HG02981 (cell line): Measurements from ENCODE around the gene OXLD1.
"Not testable (repeated sequence)": the region's sequence is repeated elsewhere in the genome, so short reads cannot be mapped to it uniquely, and the experiment has no call there.

Experiments used
- ATAC-seq: cut with Tn5 transposase; IDR thresholded peaks from one replicate; pipeline ENCODE4 v1.9.1; 2021; ENCODE audit warnings: mild to moderate bottlenecking, moderate library complexity; ENCODE audit not compliant: unreplicated experiment

The OXLD1 gene

DNA sequence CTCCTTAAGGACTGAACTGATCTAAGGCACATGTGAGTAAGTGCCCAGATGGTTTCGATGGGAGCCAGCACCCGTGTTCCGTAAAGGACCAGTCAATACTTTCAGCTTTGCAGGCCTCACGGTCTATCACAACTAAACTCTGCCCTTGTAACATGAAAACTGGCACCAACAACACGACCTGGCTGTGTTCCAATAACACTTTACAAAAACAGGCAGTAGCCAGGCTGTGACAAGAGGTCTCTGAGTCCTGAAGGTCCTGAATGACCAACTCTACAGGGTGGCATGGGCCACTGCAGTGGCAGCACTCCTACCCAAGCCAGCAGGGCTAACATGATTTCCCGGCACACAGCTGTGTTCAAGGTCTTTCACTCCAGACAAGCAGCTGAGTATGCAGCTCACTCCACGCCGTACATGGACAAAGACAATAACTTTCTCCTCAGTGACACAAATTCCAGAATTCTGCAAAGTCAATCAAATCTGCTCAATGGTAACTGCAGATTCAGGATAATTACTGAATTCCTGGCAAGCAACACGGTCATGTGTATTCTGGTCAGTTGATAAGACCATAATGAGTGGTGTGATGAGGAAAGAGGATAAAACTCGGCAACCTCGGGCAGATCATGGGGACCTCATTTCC lies 44.8 kb downstream of the OXLD1 start:
- ATAC-seq: no peak

DNA sequence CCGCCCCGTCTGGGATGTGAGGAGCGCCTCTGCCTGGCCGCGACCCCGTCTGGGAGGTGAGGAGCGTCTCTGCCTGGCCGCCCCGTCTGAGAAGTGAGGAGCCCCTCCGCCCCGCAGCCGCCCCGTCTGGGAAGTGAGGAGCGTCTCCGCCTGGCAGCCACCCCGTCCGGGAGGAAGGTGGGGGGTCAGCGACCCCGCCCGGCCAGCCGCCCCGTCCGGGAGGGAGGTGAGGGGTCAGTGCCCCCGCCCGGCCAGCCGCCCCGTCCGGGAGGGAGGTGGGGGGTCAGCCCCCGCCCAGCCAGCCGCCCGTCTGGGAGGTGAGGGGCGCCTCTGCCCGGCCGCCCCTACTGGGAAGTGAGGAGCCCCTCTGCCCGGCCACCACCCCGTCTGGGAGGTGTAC lies 48.1 kb downstream of the OXLD1 start:
- ATAC-seq: not testable (repeated sequence)

DNA sequence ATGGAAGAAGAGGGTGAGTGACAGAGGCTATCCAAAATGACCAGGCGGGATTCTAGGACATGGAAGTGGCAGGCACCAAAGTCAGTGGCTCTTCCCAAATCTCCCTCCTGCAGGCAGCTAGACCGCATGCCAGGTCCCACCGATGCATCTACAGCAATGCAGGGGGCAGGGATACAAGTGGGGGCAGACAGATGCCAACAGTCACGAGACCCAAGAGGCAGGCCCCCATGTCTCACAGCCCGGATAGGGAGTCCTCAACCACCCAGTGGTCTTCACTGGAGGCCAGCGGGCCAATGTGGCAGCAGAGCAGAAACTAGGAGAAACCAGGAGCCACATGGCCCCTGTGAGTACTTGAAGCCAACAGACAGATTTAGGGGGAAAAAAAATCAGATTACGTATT lies 49.5 kb downstream of the OXLD1 start:
- no peak for ATAC-seq

DNA sequence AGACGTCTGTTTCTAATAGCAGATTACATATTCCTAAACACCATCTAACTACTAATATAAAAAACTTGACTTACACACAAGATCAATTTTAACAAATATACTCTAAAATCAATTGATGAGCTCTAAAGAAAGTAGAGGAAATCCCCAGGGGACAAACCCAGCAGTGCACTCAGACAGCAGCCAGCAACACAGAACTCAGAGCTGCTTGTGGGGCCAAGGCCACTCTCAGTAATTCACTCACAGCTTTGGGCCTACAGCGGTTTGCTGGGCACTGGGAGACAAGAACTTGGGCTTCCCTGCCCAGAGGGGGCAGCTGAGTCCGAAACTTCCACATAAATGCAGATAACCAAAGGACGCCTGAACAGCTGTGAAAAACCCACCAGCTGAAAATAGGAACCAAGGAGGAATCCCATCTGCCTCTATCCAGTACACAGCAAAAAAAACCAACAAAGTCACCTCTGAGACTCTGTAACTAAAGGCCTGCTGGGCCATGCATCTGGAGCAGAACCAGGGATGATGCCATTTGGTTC lies 50.9 kb downstream of the OXLD1 start:
- no peak for ATAC-seq
